Neutrophil (primary cell): ENCODE results near the gene RAB18.
A peak's percentile ranks its signal among the peaks of the same experiment; 100 is the strongest.

Experiments used
- H3K27ac ChIP-seq: fragments of 200-600 bp; sonication (generic); 2 replicates; pipeline ENCODE4 v1.5.1; 2016; ENCODE audit warnings: mild to moderate bottlenecking, moderate library complexity
- H3K27me3 ChIP-seq: fragments of 200-600 bp; sonication (generic); 2 replicates; pipeline ENCODE4 v1.6.0; 2016; ENCODE audit warnings: mild to moderate bottlenecking
- H3K36me3 ChIP-seq: fragments of 200-600 bp; sonication (generic); 2 replicates; pipeline ENCODE4 v1.5.1; 2017
- H3K4me1 ChIP-seq, 2 experiments: fragments of 200-600 bp in 1 of 2; sonication (generic) in 1 of 2; 1 replicate in 1 of 2; 2 replicates in 1 of 2; pipeline versions ENCODE4 v1.5.1 to v1.6.1; 2013 to 2016; ENCODE audit warnings: low read depth in 1 of 2, low read length in 1 of 2, mild to moderate bottlenecking in 1 of 2, moderate library complexity in 1 of 2; ENCODE audit not compliant: control insufficient read depth in 1 of 2, insufficient read depth in 1 of 2
- H3K4me3 ChIP-seq, 2 experiments: fragments of 200-600 bp in 1 of 2; sonication (generic) in 1 of 2; 1 replicate in 1 of 2; 2 replicates in 1 of 2; pipeline ENCODE4 v1.5.1; 2013 to 2016; ENCODE audit warnings: low read depth in 1 of 2, low read length in 1 of 2, mild to moderate bottlenecking in 1 of 2, moderate library complexity in 1 of 2
- H3K9me3 ChIP-seq: fragments of 200-600 bp; sonication (generic); 2 replicates; pipeline ENCODE4 v1.5.1; 2016
- CTCF ChIP-seq: fragments of 200-600 bp; sonication (generic); IDR thresholded peaks from 2 replicates; pipeline ENCODE4 v1.5.1; 2016; ENCODE audit warnings: antibody characterized with exemption

RAB18 gene

GRCh38 chr10:27504007-27504807, at the start of gene RAB18:
Gene RAB18, plus strand, starts transcription at chr10:27504304. Its CDS starts 66 bp downstream, at chr10:27504370.
- H3K9me3 ChIP-seq: no peaks in the 10 kb centered on the region
- peaks cover 6% of the 10 kb centered on the region for H3K36me3 ChIP-seq
- H3K4me3 ChIP-seq: peak within 1 kb of the TSS; percentile 74 to 89

GRCh38 chr10:27454837-27455236, 49.3 kb upstream of the RAB18 start:
- Histone ChIP-seq H3K9me3 (no peaks in the 10 kb centered on the region), H3K27me3 (no peaks in the 10 kb centered on the region), H3K4me1 (peaks cover 97 to 99% of the 10 kb centered on the region in 2 experiments), H3K36me3 (no peaks in the 10 kb centered on the region), H3K27ac (no peak overlapping the region), H3K4me3 (no peak overlapping the region)
- no peak for TF ChIP-seq CTCF

More at GRCh38 chr10:27504007-27504807, at the start of gene RAB18:
- Histone ChIP-seq H3K4me1 (peaks cover 41 to 44% of the 10 kb centered on the region in 2 experiments), H3K27ac (peak within 1 kb of the TSS; percentile 89), H3K27me3 (no peaks in the 10 kb centered on the region)
- TF ChIP-seq CTCF: peak; percentile 60

GRCh38 chr10:27457261-27457945, 46.7 kb upstream of the RAB18 start:
- peaks cover 98 to 99% of the 10 kb centered on the region in 2 experiments for H3K4me1 ChIP-seq
- peak overlapping the region; percentile 80 for H3K27ac ChIP-seq
- no peak for TF ChIP-seq CTCF
- no peaks in the 10 kb centered on the region for H3K36me3 ChIP-seq
- no peaks in the 10 kb centered on the region for H3K27me3 ChIP-seq
- peak overlapping the region in 1 of 2 experiments; percentile 26 for H3K4me3 ChIP-seq
- H3K9me3 ChIP-seq: no peaks in the 10 kb centered on the region

GRCh38 chr10:27457966-27458365, 46.1 kb upstream of the RAB18 start:
- Histone ChIP-seq H3K27me3 (no peaks in the 10 kb centered on the region), H3K4me3 (peak overlapping the region in 1 of 2 experiments; percentile 26), H3K27ac (peak overlapping the region; percentile 80), H3K36me3 (no peaks in the 10 kb centered on the region), H3K4me1 (peaks cover 98 to 99% of the 10 kb centered on the region in 2 experiments), H3K9me3 (no peaks in the 10 kb centered on the region)
- no peak for TF ChIP-seq CTCF

- Histone ChIP-seq H3K4me3 (no peak overlapping the region), H3K27ac (peak overlapping the region; percentile 10), H3K27me3 (no peaks in the 10 kb centered on the region), H3K9me3 (no peaks in the 10 kb centered on the region), H3K36me3 (no peaks in the 10 kb centered on the region), H3K4me1 (peaks cover 99 to 100% of the 10 kb centered on the region in 2 experiments)
- TF ChIP-seq CTCF: no peak
Observed at GRCh38 chr10:27461312-27461711, 42.8 kb upstream of the RAB18 start.
